Central memory CD4-positive, alpha-beta T cell (primary cell): Measurements from ENCODE around the gene COL4A6.
"Not testable (repeated sequence)": the region's sequence is repeated elsewhere in the genome, so short reads cannot be mapped to it uniquely, and the experiment has no call there.

Experiments
- DNase-seq: peaks from one replicate; pipeline ENCODE4 v3.0.0; 2022

The COL4A6 gene

GRCh38 chrX:108399418-108400165, 38.6 kb downstream of the COL4A6 start:
- DNase-seq: no peak

GRCh38 chrX:108397627-108398391, 40.4 kb downstream of the COL4A6 start:
- DNase-seq: no peak

DNA sequence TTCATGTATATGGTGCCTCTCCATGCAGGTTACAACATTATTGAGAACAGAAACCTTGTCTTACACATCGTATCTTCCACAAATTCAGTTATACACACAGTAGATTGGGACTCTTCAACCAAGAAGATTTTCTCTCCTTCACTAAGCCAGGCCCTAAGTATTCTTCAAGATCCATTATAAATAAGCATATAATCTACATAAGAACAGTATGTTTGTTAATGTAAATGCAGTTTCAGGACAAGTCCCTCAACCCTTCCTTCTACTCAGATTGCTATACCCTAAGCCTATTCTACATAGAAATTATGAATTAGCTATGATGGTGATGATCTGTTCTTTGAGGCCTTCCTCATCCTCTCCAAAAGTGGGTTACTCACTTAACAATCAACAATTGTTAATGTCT, 41.2 kb downstream of the COL4A6 start:
- DNase-seq: no peak

GRCh38 chrX:108396188-108396891, 41.9 kb downstream of the COL4A6 start:
- no peak for DNase-seq

GRCh38 chrX:108390976-108391717, 47.1 kb downstream of the COL4A6 start:
- DNase-seq: not testable (repeated sequence)

DNA sequence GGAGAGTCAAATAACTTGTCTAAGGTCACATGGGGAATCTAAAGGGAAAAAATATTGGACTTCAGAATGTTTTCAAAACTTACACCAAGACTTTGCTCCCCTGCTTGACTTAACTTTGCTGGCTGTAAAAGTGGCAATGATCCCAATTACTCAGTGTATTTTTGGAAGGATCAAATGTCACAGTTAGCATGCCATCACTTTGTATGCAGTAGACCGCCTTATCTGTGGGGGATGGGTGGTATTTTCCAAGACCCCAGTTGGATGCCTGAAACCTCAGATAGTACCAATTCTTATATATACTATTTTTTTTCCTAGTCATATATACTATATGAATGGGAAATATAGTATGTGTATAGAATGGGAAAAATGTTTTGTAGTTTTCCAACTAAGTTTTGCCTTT, 53.4 kb downstream of the COL4A6 start:
- DNase-seq: no peak

- no peak for DNase-seq
Observed at GRCh38 chrX:108380222-108380621, 58.0 kb downstream of the COL4A6 start.

DNA sequence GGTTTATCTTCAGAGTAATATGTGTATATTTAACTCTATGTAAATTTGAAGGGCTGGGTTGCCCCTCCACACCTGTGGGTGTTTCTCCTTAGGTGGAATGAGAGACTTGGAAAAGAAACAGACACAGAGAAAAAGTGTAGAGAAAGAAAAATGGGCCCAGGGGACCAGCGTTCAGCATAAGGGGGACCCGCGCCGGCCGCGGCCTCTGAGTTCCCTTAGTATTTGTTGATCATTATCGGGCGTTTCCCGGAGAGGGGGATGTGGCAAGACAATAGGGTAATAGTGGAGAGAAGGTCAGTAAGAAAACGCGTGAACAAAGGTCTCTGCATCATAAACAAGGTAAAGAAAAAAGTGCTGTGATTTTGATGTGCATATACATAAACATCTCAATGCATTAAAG, 61.4 kb downstream of the COL4A6 start:
- DNase-seq: not testable (repeated sequence)

GRCh38 chrX:108375591-108375990, 62.6 kb downstream of the COL4A6 start:
- not testable (repeated sequence) for DNase-seq

GRCh38 chrX:108366644-108367406, 71.4 kb downstream of the COL4A6 start:
- DNase-seq: no peak

DNA sequence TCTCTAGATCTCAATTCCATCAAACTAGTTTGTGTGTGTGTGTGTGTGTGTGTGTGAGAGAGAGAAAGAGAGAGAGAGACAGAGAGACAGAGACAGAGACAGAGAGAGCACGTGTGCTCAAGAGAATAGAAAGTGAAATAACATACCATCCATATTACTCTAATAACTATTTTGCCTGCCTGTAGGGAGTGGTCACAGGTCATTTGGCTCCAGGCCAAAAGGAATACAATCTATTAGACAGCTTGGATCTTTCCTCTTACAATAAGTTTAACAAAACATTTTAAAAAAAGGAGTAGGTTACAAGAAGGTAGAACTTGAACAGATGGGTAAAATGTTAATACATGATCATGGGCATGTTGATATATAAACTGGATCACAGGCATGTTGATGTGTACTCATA, 76.2 kb downstream of the COL4A6 start:
- DNase-seq: no peak

- DNase-seq: no peak
Observed at GRCh38 chrX:108361316-108361715, 76.9 kb downstream of the COL4A6 start.

- no peak for DNase-seq
Observed at GRCh38 chrX:108359806-108360602, 78.2 kb downstream of the COL4A6 start.

DNA sequence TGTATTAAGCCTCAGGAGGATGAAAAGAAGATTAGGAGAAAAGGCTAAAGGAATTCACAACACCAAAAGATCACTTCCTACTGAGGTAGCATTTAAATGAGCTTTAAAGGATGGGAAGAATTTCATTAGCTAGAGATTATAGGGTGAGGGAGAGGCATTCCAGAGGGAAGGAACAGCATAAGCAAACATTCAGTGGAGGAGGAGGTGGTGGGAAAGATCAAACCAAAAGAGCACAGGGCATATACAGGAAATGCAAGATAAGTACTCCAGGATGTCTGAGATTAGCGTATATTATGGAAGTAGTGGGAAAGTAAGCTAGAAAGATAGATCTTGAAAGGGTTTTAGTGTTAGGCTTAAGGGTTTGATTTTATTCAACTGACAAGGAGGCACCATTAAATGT, 84.8 kb downstream of the COL4A6 start:
- no peak for DNase-seq

- no peak for DNase-seq
Observed at GRCh38 chrX:108349210-108349609, 89.0 kb downstream of the COL4A6 start.

DNA sequence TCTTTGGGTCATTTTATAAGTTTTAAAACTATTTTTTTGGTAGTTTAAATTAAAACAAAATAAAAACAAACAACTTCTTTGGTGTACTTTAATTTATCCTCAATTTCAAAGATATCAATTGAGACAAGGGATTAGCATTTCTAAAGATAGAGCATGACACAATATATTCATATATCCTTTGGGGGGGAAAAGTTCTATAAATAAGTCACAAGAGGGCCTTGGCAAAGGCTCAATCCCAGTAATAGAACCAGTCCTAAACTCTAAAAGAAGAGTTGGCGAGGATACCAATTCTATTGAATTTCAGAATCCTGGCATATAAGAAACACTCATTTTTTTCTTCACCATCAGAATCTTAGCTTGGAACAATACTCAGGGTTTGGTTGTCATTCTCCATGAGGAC, 89.7 kb downstream of the COL4A6 start:
- DNase-seq: no peak

DNA sequence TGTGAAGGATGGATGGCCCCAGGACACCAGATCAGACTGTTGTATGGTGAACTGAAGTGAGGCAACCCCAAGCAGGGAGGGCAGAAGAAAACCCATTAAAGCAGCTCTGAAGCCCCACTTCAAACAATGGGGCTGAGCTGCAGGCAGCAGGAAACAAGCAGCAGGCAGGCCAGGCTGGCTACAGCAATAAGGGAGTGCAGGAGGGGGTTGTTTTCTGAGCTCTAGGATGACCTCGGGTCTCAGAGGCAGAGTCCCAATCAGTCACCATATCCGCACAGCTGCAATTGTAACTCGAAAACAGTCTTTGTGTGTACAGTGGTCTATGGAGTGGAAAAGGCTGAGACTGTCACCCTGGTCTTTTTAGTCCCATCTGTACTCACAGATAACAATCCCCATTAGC, 90.4 kb downstream of the COL4A6 start:
- DNase-seq: no peak

GRCh38 chrX:108344216-108344615, 94.0 kb downstream of the COL4A6 start:
- no peak for DNase-seq

DNA sequence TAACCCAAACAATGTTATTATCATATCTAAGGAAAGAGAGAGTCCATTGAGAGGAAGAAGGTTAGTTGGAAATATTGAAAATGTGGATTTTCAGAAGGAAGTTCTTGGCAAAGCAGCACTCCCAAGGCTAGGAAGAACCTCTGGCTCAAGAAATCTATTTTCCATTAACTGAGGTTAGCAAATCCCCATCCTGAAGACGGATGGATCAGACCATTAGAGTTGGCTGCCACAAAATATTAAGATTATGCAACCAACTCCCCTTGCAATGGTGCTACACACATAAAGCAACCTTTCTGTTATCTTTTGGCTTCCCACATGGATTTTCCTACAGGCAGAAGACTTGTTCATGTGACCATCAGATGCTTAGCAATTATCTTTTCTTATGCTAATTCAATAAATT, 96.3 kb downstream of the COL4A6 start:
- DNase-seq: no peak

- no peak for DNase-seq
Observed at GRCh38 chrX:108332281-108332680, 105.9 kb downstream of the COL4A6 start.
